Skeletal muscle satellite cell (primary cell): ENCODE results near the gene FUT9.
"Not testable (repeated sequence)": the region's sequence is repeated elsewhere in the genome, so short reads cannot be mapped to it uniquely, and the experiment has no call there.

Experiments used
- H3K27me3 ChIP-seq: 2 replicates; pipeline ENCODE4 v1.7.0; 2013; ENCODE audit warnings: low read length; ENCODE audit not compliant: control insufficient read depth, insufficient read depth
- H3K36me3 ChIP-seq: 2 replicates; pipeline ENCODE4 v1.7.0; 2013; ENCODE audit warnings: mild to moderate bottlenecking, control low read depth, low read length; ENCODE audit not compliant: insufficient read depth
- H3K4me1 ChIP-seq: 2 replicates; pipeline ENCODE4 v1.7.0; 2013; ENCODE audit warnings: low read length; ENCODE audit not compliant: control insufficient read depth, insufficient read depth
- H3K4me2 ChIP-seq: 2 replicates; pipeline ENCODE4 v1.7.0; 2013; ENCODE audit warnings: mild to moderate bottlenecking, low read length
- H3K4me3 ChIP-seq: 2 replicates; pipeline ENCODE4 v1.7.0; 2013; ENCODE audit warnings: low read length
- H3K9ac ChIP-seq: 2 replicates; pipeline ENCODE4 v1.7.0; 2013; ENCODE audit warnings: mild to moderate bottlenecking, low read depth, low read length, moderate library complexity
- H3K9me3 ChIP-seq: replicated peaks from 2 replicates; pipeline ENCODE4 v1.7.0; 2013; ENCODE audit warnings: mild to moderate bottlenecking, control low read depth, low read length

Gene FUT9

DNA sequence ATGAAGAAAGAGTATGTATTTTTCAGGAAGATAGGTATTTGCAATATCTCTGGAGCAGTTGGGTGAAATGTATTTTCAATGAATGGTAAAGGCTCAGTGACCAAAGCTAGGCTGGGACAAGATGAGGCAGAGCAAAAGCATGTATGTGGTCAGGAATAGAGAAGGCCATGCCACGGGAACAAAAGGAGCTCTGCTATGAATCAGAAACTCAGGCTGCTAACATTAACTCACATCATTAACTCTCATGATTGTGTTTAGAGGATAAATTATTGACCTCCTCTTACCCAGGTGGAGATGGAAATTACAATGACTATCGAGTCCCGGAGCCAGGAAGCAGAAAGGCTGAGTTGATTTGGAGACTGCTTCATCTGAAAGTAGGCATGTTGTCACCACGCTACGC lies 220.2 kb downstream of the FUT9 start:
- Histone ChIP-seq H3K9ac (no peak overlapping the region), H3K4me2 (no peak overlapping the region), H3K4me3 (no peak overlapping the region), H3K4me1 (no peaks in the 10 kb centered on the region), H3K36me3 (no peaks in the 10 kb centered on the region), H3K27me3 (no peaks in the 10 kb centered on the region), H3K9me3 (no peaks in the 10 kb centered on the region)

DNA sequence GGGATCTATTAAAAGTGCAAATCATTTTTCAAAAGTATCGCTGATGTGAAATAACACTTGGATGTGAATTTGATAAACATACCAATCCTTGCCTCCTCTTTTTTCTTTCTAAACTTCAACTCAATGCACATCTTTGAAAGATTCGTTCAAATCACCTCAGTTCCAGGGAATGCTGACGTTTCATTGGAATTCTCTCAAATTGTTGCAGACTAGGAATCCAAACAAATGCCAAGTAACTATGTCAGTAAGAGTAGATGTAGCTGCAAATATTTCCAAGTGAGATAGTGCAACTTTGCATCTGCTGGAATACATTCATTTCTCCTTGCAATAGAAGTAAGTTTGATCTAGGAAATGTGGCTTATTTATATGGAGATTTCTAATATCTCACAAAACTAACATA lies 220.7 kb downstream of the FUT9 start:
- Histone ChIP-seq H3K4me1 (no peaks in the 10 kb centered on the region), H3K9me3 (no peaks in the 10 kb centered on the region), H3K9ac (no peak overlapping the region), H3K36me3 (no peaks in the 10 kb centered on the region), H3K27me3 (no peaks in the 10 kb centered on the region), H3K4me3 (no peak overlapping the region), H3K4me2 (no peak overlapping the region)

DNA sequence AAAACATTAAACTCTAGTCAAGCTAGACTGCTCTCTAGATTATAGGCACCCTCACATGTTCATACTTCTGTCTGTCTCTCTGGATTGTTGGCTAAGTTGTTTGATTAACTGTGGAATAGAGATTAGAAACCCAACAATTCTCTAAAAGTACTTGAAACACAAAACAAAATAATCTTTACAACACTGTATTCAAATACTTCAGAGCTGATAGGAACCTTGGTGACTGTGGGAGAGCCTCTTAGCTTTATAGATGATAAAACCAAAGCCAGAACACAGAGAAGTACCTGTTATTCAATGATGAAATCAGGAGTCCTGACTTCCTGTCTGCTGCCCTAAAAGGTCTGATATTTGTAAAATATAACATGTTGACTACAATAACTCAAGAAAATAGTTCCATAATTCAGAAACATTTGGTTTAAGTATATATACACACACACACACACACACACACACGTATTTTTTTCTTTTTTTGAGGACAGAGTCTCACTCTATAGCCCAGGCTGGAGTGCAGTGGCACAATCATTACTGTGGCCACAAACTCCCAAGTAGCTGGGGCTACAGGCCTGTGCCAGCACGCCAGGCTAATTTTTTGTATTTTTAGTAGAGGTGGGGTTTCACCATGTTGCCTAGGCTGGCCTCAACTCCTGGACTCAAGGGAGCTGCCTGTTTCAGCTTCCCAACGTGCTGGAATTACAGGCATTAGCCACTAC lies 222.0 kb downstream of the FUT9 start:
- Histone ChIP-seq H3K4me2 (no peak overlapping the region), H3K9ac (no peak overlapping the region), H3K36me3 (no peaks in the 10 kb centered on the region), H3K27me3 (no peaks in the 10 kb centered on the region), H3K4me3 (no peak overlapping the region), H3K9me3 (no peaks in the 10 kb centered on the region), H3K4me1 (no peaks in the 10 kb centered on the region)

DNA sequence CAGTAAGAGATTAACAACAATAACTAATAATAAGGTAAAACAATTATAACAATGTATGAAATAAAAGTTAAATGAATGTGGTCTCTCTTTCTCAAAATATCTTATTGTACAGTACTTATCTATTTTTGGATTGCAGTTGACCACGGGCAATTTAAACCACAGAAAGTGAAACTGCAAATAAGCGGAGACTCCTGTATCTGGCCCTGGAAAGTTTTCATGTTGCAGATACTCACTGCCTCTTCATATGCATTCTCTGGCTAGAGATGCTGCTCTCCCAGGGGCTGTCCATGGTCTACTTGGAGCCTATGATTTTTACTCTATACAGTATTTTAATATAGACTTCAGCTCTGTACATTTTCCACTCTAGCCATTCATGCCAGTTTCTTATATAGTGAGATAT lies 230.8 kb downstream of the FUT9 start:
- Histone ChIP-seq H3K4me1 (no peaks in the 10 kb centered on the region), H3K4me2 (no peak overlapping the region), H3K4me3 (no peak overlapping the region), H3K9me3 (peaks cover 5% of the 10 kb centered on the region), H3K27me3 (no peaks in the 10 kb centered on the region), H3K9ac (no peak overlapping the region), H3K36me3 (no peaks in the 10 kb centered on the region)

DNA sequence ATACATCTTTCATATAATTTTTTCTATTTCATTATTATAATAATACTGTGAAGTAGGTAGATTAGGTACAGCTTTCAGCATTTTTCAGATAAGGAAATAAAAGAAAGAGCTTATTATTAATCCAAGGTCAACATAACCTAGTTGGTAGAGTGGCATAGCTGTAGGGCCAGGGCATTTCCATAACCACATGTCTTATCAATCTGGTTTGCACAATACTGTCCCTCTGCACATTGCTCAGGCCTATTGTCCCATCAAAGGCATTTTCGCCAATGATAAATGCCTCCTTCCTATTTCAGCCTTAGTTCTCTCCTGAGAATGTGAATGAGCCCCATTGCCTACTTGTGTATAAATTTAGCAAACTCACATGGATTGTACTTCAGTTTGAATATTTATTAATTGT lies 234.0 kb downstream of the FUT9 start:
- Histone ChIP-seq H3K4me2 (no peak overlapping the region), H3K9ac (no peak overlapping the region), H3K4me1 (no peaks in the 10 kb centered on the region), H3K36me3 (no peaks in the 10 kb centered on the region), H3K9me3 (peaks cover 5% of the 10 kb centered on the region), H3K4me3 (no peak overlapping the region), H3K27me3 (no peaks in the 10 kb centered on the region)

DNA sequence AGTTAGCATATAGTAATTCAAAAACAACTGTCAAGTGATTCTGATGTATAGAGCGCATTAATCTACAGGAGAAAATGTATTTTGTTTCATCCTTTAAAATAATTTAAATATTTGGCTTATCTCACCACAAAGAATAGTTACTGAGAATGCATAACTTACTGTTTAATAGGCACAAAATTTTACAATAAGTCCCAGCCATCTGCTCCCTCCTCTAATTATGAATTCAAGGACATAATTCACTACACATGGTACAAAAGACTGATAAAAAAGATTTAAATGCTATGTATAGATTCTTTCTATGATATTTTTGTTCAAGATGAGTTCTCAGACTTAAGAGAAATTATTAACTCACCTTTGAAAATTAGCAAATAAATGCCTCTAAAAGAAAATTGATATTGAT lies 242.0 kb downstream of the FUT9 start:
- Histone ChIP-seq H3K4me1 (no peaks in the 10 kb centered on the region), H3K9me3 (peaks cover 7% of the 10 kb centered on the region), H3K27me3 (no peaks in the 10 kb centered on the region), H3K4me2 (no peak overlapping the region), H3K36me3 (no peaks in the 10 kb centered on the region), H3K4me3 (no peak overlapping the region), H3K9ac (no peak overlapping the region)

DNA sequence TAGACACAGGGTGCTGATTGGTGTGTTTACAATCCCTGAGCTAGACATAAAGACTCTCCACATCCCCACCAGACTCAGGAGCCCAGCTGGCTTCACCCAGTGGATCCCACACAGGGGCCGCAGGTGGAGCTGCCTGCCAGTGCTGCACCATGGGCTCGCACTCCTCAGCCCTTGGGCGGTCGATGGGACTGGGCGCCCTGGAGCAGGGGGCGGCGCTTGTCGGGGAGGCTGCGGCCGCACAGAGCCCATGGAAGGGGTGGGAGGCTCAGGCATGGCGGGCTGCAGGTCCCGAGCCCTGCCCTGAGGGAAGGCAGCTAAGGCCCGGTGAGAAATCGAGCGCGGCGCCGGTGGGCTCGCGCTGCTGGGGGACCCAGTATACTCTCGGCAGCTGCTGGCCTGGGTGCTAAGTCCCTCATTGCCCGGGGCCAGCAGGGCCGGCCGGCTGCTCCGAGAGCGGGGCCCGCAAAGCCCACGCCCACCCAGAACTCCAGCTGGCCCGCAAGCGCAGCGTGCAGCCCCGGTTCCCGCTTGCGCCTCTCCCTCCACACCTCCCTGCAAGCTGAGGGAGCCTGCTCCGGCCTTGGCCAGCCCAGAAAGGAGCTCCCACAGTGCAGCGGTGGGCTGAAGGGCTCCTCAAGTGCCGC lies 245.1 kb downstream of the FUT9 start:
- not testable (repeated sequence) for H3K4me1 ChIP-seq, H3K9ac ChIP-seq, H3K36me3 ChIP-seq, H3K4me2 ChIP-seq, H3K4me3 ChIP-seq, H3K27me3 ChIP-seq
- H3K9me3 ChIP-seq, result peaks cover 11% of the 10 kb centered on the region
